Kidney (tissue), 14 donors: Measurements from ENCODE around the gene AMMECR1. TPM values are rescaled to one million over a fixed set of nuclear protein-coding genes. Genes with fewer than 3 reads are reported as not detected.
A peak's percentile ranks its signal among the peaks of the same experiment; 100 is the strongest.

Experiments
- DNase-seq, 5 donors: peaks; one replicate each; pipeline ENCODE4 v3.0.0-alpha.2; 2013 to 2020
- FAIRE-seq: peaks from 2 replicates; lab custom pipeline; 2012; peaks lifted over from hg19 to GRCh38; lab: Jason Lieb, UNC
- H3K27ac ChIP-seq, 2 donors: one replicate each; pipeline ENCODE4 v1.7.0; 2013; ENCODE audit warnings: low read depth in 2 of 2, low read length in 2 of 2, inconsistent platforms in 1 of 2
- H3K27me3 ChIP-seq: one replicate; pipeline ENCODE4 v1.7.1; 2013; ENCODE audit warnings: low read length, inconsistent platforms; ENCODE audit not compliant: control insufficient read depth, insufficient read depth
- H3K36me3 ChIP-seq, 3 donors: one replicate each; pipeline versions ENCODE4 v1.7.0 to v1.7.1; 2013; ENCODE audit warnings: low read length in 3 of 3, control low read depth in 1 of 3, inconsistent platforms in 1 of 3; ENCODE audit not compliant: insufficient read depth in 3 of 3, control insufficient read depth in 2 of 3
- H3K4me1 ChIP-seq, 3 donors: one replicate each; pipeline versions ENCODE4 v1.7.0 to v1.7.1; 2013; ENCODE audit warnings: low read length in 3 of 3, inconsistent platforms in 1 of 3, low read depth in 1 of 3; ENCODE audit not compliant: control insufficient read depth in 2 of 3, insufficient read depth in 2 of 3
- H3K4me3 ChIP-seq, 3 donors: one replicate each; pipeline versions ENCODE4 v1.7.0 to v1.8.1; 2013; ENCODE audit warnings: low read length in 3 of 3, control low read depth in 1 of 3, inconsistent platforms in 1 of 3
- H3K9ac ChIP-seq, 3 donors: one replicate each; pipeline versions ENCODE4 v1.7.0 to v1.7.1; 2013; ENCODE audit warnings: low read length in 3 of 3, control low read depth in 1 of 3, inconsistent platforms in 1 of 3
- H3K9me3 ChIP-seq, 3 donors: one replicate each; pipeline versions ENCODE4 v1.7.0 to v1.7.1; 2013; ENCODE audit warnings: low read length in 3 of 3, control low read depth in 1 of 3, inconsistent platforms in 1 of 3; ENCODE audit not compliant: control insufficient read depth in 2 of 3, insufficient read depth in 1 of 3
- CTCF ChIP-seq: IDR thresholded peaks from 3 replicates; pipeline ENCODE4 v1.5.1; 2012; ENCODE audit warnings: mild to moderate bottlenecking, moderate library complexity, borderline replicate concordance; ENCODE audit not compliant: insufficient read depth; ENCODE audit errors: extremely low read depth
- intact Hi-C: fragments of 100-400 bp; cut with DNase I; formaldehyde crosslinking; loops from one replicate; pipeline ENCODE4 v1.11.1; 2022
- polyA plus RNA-seq: library from polyadenylated mRNA; stranded (reverse); fragments of 350-450 nt; fragmentation: Illumina TruSeq; extraction: RNeasy Lipid Tissue Mini Kit (QIAGEN cat#74804); gene quantifications from one replicate; pipeline ENCODE4 v1.2.3, GENCODE V29; 2014; ENCODE audit warnings: low read depth, low replicate concordance; ENCODE audit not compliant: insufficient read depth
- total RNA-seq: library from RNA; stranded (reverse); fragmentation: NEBNext Ultra II Directional; extraction: Animal tissue kit (Norgen Biotek cat#: 25700); gene quantifications from one replicate; pipeline ENCODE4 v1.2.1, GENCODE V29; 2021
- donor health status: control.
- donor health status: control.
- donor health status: control.
- donor health status: control.
- donor health status: control.
- donor health status: DM: yes; HTN: yes; CAD: no.
- donor health status: Normal renal cell carcinoma (clear cell type).

Gene AMMECR1
- total and polyA plus RNA-seq, 2 donors from 2014 or later: 4.4 to 11.0 TPM

- FAIRE-seq (no peak), DNase-seq (no peak)
- no peak overlapping the region for H3K27ac ChIP-seq
- no peak overlapping the region for H3K4me3 ChIP-seq
- TF ChIP-seq CTCF: no peak
- peaks cover under 1% of the 10 kb centered on the region for H3K27me3 ChIP-seq
- H3K4me1 ChIP-seq: no peaks in the 10 kb centered on the region
- H3K9ac ChIP-seq: no peak overlapping the region
- no peaks in the 10 kb centered on the region for H3K36me3 ChIP-seq
- intact Hi-C loops: no loop called here
- no peaks in the 10 kb centered on the region for H3K9me3 ChIP-seq
Observed at GRCh38 chrX:110208092-110208491, 109.8 kb downstream of the AMMECR1 start.

GRCh38 chrX:110204986-110205385 lies 112.9 kb downstream of the AMMECR1 start:
- no peak for DNase-seq
- Histone ChIP-seq H3K9me3 (no peaks in the 10 kb centered on the region), H3K4me1 (no peaks in the 10 kb centered on the region), H3K27ac (no peak overlapping the region), H3K27me3 (peaks cover 3% of the 10 kb centered on the region), H3K36me3 (peaks cover 0 to 2% (median 0%) of the 10 kb centered on the region in 3 donors), H3K9ac (no peak overlapping the region), H3K4me3 (no peak overlapping the region)
- intact Hi-C loops: no loop called here
- TF ChIP-seq CTCF: no peak
- peak; percentile 6 for FAIRE-seq

GRCh38 chrX:110201799-110202198 lies 116.1 kb downstream of the AMMECR1 start:
- no peak overlapping the region for H3K9ac ChIP-seq
- no peak overlapping the region for H3K27ac ChIP-seq
- no peak for TF ChIP-seq CTCF
- intact Hi-C loops: no loop called here
- H3K36me3 ChIP-seq: peaks cover 0 to 2% (median 0%) of the 10 kb centered on the region in 3 donors
- peak; percentile 56 for FAIRE-seq
- H3K4me1 ChIP-seq: no peaks in the 10 kb centered on the region
- H3K9me3 ChIP-seq: no peaks in the 10 kb centered on the region
- H3K4me3 ChIP-seq: no peak overlapping the region
- DNase-seq: no peak
- peaks cover 3% of the 10 kb centered on the region for H3K27me3 ChIP-seq

- Histone ChIP-seq H3K4me3 (no peak overlapping the region), H3K9ac (no peak overlapping the region), H3K4me1 (no peaks in the 10 kb centered on the region), H3K27ac (no peak overlapping the region), H3K36me3 (no peaks in the 10 kb centered on the region), H3K9me3 (no peaks in the 10 kb centered on the region), H3K27me3 (peaks cover 2% of the 10 kb centered on the region)
- intact Hi-C loops: no loop called here
- FAIRE-seq (no peak), DNase-seq (no peak)
- TF ChIP-seq CTCF: no peak
Observed at GRCh38 chrX:110194977-110195376, 122.9 kb downstream of the AMMECR1 start.
